HG03039 (cell line): ENCODE data around the gene MYO9B.
"Not testable (repeated sequence)": the region's sequence is repeated elsewhere in the genome, so short reads cannot be mapped to it uniquely, and the experiment has no call there.

Experiments
- ATAC-seq: cut with Tn5 transposase; IDR thresholded peaks from one replicate; pipeline ENCODE4 v1.9.1; 2021; ENCODE audit warnings: mild to moderate bottlenecking, moderate library complexity; ENCODE audit not compliant: unreplicated experiment

MYO9B gene

GRCh38 chr19:17178291-17178690 lies 102.7 kb downstream of the MYO9B start:
- no peak for ATAC-seq

GRCh38 chr19:17180997-17181702 lies 105.6 kb downstream of the MYO9B start:
- no peak for ATAC-seq

GRCh38 chr19:17183271-17183761 lies 107.7 kb downstream of the MYO9B start:
- ATAC-seq, result no peak

GRCh38 chr19:17183858-17184321 lies 108.3 kb downstream of the MYO9B start:
- no peak for ATAC-seq

- no peak for ATAC-seq
Measured at GRCh38 chr19:17184371-17184841, 108.8 kb downstream of the MYO9B start.

- ATAC-seq, result no peak
Measured at GRCh38 chr19:17185590-17185989, 110.0 kb downstream of the MYO9B start.

GRCh38 chr19:17191736-17192135 lies 116.2 kb downstream of the MYO9B start:
- ATAC-seq, result not testable (repeated sequence)

- no peak for ATAC-seq
Measured at GRCh38 chr19:17192751-17193150, 117.2 kb downstream of the MYO9B start.

- no peak for ATAC-seq
Measured at GRCh38 chr19:17194608-17195007, 119.0 kb downstream of the MYO9B start.

GRCh38 chr19:17195106-17195505 lies 119.5 kb downstream of the MYO9B start:
- no peak for ATAC-seq

- no peak for ATAC-seq
Measured at GRCh38 chr19:17196610-17197009, 121.0 kb downstream of the MYO9B start.

GRCh38 chr19:17197666-17198065 lies 122.1 kb downstream of the MYO9B start:
- no peak for ATAC-seq

- ATAC-seq, result no peak
Measured at GRCh38 chr19:17200408-17201079, 125.0 kb downstream of the MYO9B start.

GRCh38 chr19:17202249-17202648 lies 126.7 kb downstream of the MYO9B start:
- ATAC-seq, result no peak

GRCh38 chr19:17202713-17203112 lies 127.1 kb downstream of the MYO9B start:
- no peak for ATAC-seq

GRCh38 chr19:17205237-17206140 lies 129.9 kb downstream of the MYO9B start:
- no peak for ATAC-seq

GRCh38 chr19:17206736-17207581 lies 131.4 kb downstream of the MYO9B start:
- ATAC-seq, result no peak

GRCh38 chr19:17209126-17210036 lies 133.8 kb downstream of the MYO9B start:
- ATAC-seq, result no peak

- no peak for ATAC-seq
Measured at GRCh38 chr19:17210296-17210695, 134.7 kb downstream of the MYO9B start.
